ENCODE measurements around the gene LRP1-AS.

LRP1-AS gene

DNA sequence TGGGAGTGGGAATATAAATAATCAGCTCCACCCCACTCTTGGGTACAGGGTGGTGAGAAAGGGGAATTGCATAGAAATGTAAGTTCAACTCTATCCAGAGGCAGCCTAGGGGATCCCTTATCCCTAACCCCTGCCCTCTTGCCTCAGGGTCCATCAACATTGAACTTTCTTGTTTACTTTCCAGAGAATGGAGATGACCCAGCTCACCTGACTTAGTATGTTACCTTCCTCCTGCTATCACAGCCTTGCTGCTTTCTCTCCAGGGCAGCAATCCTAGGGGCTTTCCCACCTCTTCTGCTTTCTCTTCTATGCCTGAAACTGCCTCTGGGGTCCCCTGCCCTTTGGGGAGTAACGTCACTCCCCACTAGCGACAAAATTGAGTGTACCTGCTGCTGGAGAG, 16.5 kb downstream of the LRP1-AS start:
- DNase-seq (ENCODE audit: low read depth): no peak
- TF ChIP-seq POLR2A (IDR thresholded peaks at IDR 0.05; ENCODE audit: extremely low read depth, insufficient read length) (no peak), MYC (IDR thresholded peaks at IDR 0.05; ENCODE audit: low read depth, low read length) (no peak)
- TF ChIP-seq, protein P1, sequence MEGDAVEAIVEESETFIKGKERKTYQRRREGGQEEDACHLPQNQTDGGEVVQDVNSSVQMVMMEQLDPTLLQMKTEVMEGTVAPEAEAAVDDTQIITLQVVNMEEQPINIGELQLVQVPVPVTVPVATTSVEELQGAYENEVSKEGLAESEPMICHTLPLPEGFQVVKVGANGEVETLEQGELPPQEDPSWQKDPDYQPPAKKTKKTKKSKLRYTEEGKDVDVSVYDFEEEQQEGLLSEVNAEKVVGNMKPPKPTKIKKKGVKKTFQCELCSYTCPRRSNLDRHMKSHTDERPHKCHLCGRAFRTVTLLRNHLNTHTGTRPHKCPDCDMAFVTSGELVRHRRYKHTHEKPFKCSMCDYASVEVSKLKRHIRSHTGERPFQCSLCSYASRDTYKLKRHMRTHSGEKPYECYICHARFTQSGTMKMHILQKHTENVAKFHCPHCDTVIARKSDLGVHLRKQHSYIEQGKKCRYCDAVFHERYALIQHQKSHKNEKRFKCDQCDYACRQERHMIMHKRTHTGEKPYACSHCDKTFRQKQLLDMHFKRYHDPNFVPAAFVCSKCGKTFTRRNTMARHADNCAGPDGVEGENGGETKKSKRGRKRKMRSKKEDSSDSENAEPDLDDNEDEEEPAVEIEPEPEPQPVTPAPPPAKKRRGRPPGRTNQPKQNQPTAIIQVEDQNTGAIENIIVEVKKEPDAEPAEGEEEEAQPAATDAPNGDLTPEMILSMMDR (IDR thresholded peaks at IDR 0.05; ENCODE audit: low read depth, low read length): no peak
- TF ChIP-seq, protein P2, sequence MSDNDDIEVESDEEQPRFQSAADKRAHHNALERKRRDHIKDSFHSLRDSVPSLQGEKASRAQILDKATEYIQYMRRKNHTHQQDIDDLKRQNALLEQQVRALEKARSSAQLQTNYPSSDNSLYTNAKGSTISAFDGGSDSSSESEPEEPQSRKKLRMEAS (IDR thresholded peaks at IDR 0.05; ENCODE audit: low read depth, low read length): no peak
- no peak overlapping the region for H3K4me3 ChIP-seq (ENCODE audit: low read depth, low read length)

DNA sequence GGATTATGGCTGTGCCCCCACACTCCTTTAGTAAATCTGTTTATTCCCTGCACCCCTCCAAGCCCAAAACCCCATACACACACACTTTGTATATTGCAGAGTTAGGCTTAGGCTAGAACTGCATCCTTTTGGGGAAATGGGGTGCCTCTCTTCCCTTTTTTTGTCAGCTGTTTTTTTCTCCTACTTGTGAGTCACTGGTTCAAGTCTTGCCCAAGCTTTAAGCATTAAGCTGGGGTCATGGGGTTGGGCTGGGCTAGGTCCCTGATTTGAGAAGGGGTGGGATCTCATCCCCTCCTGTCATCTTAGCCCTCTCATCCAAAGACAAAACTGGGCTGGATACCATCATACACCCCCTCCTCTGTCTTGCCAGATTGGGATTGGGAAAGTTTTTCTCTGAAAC, 17.5 kb downstream of the LRP1-AS start:
- H3K4me3 ChIP-seq (ENCODE audit: low read depth, low read length): no peak overlapping the region
- TF ChIP-seq, protein P1 (IDR thresholded peaks at IDR 0.05; ENCODE audit: low read depth, low read length): no peak
- DNase-seq (ENCODE audit: low read depth): peak; percentile 54

DNA sequence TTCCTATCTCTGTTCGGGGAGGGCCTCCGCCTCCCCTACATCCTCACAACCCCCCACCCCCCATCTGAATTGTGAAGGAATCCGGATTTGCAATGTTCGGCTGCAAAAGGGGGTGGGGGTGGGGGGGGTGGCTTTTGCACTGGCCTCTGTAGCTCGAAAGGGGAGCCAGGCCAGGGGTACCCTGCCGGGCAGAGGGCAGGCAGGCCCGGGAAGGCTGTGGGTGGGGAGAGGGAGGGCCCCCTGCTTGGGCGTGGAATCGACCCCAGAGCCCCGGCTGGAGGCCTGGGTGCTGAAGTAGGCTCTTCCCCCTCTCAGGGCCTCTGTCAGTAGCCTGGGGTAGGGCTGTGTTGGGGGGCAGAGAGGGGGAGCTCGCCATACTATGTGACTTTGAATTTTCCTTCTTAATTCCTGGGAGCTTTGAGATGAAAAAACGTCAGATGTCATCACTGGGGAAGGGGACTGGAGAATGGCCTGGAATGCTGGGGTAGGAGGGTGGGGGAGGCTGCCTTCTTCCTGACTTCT, 18.0 kb downstream of the LRP1-AS start:
- TF ChIP-seq, protein P2 (IDR thresholded peaks at IDR 0.05; ENCODE audit: low read depth, low read length): no peak
- TF ChIP-seq MYC (IDR thresholded peaks at IDR 0.05; ENCODE audit: low read depth, low read length) (no peak), POLR2A (IDR thresholded peaks at IDR 0.05; ENCODE audit: extremely low read depth, insufficient read length) (no peak)
- TF ChIP-seq, protein P1 (IDR thresholded peaks at IDR 0.05; ENCODE audit: low read depth, low read length): no peak
- no peak overlapping the region for H3K4me3 ChIP-seq (ENCODE audit: low read depth, low read length)
- DNase-seq (ENCODE audit: low read depth): no peak

DNA sequence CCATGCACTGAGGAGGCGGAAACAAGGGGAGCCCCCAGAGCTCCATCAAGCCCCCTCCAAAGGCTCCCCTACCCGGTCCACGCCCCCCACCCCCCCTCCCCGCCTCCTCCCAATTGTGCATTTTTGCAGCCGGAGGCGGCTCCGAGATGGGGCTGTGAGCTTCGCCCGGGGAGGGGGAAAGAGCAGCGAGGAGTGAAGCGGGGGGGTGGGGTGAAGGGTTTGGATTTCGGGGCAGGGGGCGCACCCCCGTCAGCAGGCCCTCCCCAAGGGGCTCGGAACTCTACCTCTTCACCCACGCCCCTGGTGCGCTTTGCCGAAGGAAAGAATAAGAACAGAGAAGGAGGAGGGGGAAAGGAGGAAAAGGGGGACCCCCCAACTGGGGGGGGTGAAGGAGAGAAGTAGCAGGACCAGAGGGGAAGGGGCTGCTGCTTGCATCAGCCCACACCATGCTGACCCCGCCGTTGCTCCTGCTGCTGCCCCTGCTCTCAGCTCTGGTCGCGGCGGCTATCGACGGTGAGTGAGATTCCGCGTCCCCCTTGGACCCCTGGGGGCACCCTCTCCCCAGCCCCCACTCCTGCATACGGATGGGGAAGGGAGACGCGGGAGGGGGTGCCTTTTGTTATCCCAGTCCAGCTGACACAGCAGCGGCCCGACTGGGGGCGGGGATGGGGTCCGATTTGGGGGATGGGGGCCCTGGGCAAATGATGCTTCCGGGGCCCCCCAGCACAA, 18.7 kb downstream of the LRP1-AS start:
- no peak overlapping the region for H3K4me3 ChIP-seq (ENCODE audit: low read depth, low read length)
- TF ChIP-seq, protein P1 (IDR thresholded peaks at IDR 0.05; ENCODE audit: low read depth, low read length): no peak
- TF ChIP-seq MYC (IDR thresholded peaks at IDR 0.05; ENCODE audit: low read depth, low read length) (no peak), POLR2A (IDR thresholded peaks at IDR 0.05; ENCODE audit: extremely low read depth, insufficient read length) (no peak)
- TF ChIP-seq, protein P2 (IDR thresholded peaks at IDR 0.05; ENCODE audit: low read depth, low read length): no peak
- no peak for DNase-seq (ENCODE audit: low read depth)

DNA sequence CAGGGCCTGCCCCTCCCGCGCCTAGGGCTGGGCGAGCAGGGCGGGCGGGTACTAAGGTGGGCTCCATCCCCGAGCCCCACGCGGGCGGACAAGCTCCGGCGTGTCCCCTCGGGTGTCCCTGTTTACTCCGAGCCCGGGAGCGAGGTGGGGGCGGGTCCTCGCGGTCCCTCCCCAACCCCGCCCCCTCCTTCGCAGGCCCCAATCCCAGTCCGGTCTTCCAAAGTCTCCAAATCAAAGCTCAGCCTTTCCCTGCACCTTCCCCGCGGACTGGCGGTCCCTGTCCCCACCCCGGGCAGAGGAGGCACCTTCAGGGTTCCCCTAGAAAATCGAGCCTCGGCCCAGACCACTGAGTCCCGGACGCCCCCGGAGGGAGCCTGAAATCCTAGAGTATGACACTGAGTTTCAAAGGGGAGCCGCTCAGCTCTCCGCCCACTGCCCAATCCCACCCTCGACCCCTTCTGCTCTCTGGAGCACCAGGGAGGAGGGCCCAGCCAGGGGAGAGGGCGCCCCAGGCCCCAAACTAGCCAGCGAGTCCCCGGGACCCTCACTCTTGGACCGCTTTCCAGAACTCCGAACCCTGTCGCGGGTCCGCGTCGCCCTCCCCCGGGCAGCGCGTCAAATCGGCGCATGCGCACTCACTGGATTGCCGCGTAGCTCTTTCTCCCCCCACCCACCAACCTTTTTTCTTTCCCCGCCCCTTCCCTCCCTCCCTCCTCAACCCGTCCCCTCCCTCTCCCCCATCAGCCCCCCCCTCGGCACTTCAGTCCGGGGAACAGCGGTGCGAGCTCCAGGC, 19.5 kb downstream of the LRP1-AS start, which contains the start of gene LRP1:
TSS of gene LRP1 (plus strand) at position 758 of the 793 bp plus-strand sequence. CDS start 482 bp downstream, outside the sequence.
- DNase-seq (ENCODE audit: low read depth): no peak
- H3K4me3 ChIP-seq (ENCODE audit: low read depth, low read length): peak within 1 kb of the TSS; percentile 40
- TF ChIP-seq MYC (IDR thresholded peaks at IDR 0.05; ENCODE audit: low read depth, low read length) (no peak), POLR2A (IDR thresholded peaks at IDR 0.05; ENCODE audit: extremely low read depth, insufficient read length) (no peak)
- TF ChIP-seq, protein P1 (IDR thresholded peaks at IDR 0.05; ENCODE audit: low read depth, low read length): no peak
- TF ChIP-seq, protein P2 (IDR thresholded peaks at IDR 0.05; ENCODE audit: low read depth, low read length): no peak
